GM12801 (cell line): ENCODE results near the gene CMTM6.

Experiments
- CTCF ChIP-seq: IDR thresholded peaks from one replicate; pipeline ENCODE4 v1.5.1; 2011; ENCODE audit warnings: control low read depth; ENCODE audit not compliant: insufficient read length; ENCODE audit errors: extremely low read depth

CMTM6 gene

GRCh38 chr3:32508711-32509110, 6.1 kb upstream of the CMTM6 start:
- TF ChIP-seq CTCF, result no peak

DNA sequence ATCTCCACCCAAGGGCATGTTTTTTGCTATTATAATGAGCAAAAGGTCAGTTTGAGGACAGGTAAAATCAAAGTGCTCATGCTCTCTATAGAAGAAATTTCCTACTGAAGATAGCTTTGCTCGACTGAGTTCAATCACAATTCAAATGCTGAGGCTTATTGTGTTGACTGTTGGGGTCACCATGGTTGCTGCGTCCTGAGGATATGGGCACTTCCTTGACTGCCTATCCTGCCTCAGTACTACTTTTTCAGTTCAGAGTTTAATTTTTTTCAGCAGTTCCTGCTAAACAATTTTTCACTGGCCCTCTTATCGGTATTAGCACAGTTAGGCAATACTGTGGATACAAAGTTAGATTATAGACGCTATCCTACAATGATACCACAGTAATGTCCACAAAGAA, 3.8 kb upstream of the CMTM6 start:
- TF ChIP-seq CTCF, result no peak

DNA sequence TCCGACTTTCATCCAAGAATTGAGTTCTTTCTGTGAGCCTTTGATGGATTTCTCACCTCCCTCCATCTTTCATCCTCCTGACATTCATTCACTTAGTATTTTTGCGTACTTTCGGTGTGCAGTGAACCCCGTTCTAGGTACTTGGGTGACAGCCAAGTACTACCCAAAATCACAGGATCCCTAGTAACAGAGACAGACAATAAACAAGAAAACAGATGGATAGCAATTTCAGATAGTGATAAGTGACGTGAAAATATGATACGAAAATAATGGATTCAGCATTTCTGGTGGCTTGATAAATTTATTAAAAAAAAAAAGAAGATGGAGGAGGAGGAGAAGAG, 264 bp upstream of the CMTM6 start:
- TF ChIP-seq CTCF, result no peak

GRCh38 chr3:32501783-32502117, 902 bp downstream of the CMTM6 start:
- TF ChIP-seq CTCF, result no peak

GRCh38 chr3:32500880-32501782, 1.5 kb downstream of the CMTM6 start:
- no peak for TF ChIP-seq CTCF

- no peak for TF ChIP-seq CTCF
Measured at GRCh38 chr3:32500231-32500630, 2.4 kb downstream of the CMTM6 start.

DNA sequence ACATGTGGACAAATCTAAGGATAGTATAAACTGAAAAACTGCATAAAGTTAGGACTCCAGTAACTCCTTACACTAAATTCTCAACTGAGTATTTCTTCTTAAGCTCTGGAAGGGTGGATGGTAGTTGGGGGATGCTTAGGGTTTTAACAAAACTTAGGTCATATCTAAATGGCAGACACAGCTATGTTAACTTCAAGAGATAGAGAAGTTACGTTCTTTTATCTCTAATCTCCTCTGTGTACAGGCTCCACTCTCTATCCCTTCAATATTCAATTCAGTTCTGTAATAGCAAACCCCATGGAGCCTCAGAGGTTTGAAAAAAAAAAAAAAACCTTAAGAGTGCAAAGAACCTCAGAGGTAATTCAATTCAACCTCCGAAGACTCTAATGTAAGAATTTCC, 3.1 kb downstream of the CMTM6 start:
- TF ChIP-seq CTCF, result no peak

DNA sequence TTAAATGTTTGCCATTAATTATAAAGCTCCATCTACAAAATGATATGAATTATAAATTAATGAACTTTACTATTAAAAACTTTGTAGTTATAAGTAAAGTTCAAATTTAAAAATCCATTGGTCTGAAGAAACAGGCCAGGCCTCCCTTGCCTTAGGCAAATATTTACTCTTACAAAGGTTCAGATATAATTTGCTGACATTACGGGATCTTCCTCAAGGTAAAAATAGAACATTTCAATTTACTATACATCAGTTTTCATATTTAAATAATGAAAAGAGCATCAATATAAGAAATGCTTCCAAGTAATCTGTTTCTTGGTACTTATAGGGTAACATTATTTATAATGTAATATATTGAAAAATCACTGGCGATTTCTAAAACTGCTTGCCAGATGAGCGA, 3.7 kb downstream of the CMTM6 start:
- TF ChIP-seq CTCF, result no peak
